H1 (cell line): ENCODE data around the gene POM121C. TPM values are rescaled to one million over a fixed set of nuclear protein-coding genes. Genes with fewer than 3 reads are reported as not detected.
"Not testable (repeated sequence)": the region's sequence is repeated elsewhere in the genome, so short reads cannot be mapped to it uniquely, and the experiment has no call there.

Source experiments
- CTCF ChIA-PET: fragments of 300-600 bp; sonication (Branson Sonifier 250); formaldehyde crosslinking; loops from one replicate; lab custom pipeline; 2021; ENCODE audit not compliant: partially characterized antibody; lab: Charles Lee
- POLR2A ChIA-PET: fragments of 300-600 bp; sonication (Branson Sonifier 250); formaldehyde crosslinking; loops from one replicate; lab custom pipeline; 2021; ENCODE audit warnings: inconsistent platforms; ENCODE audit not compliant: partially characterized antibody; lab: Charles Lee
- DNase-seq, 2 experiments: peaks; one replicate each; pipeline versions ENCODE4 v3.0.0 to v3.0.0-alpha.2; 2010 to 2022; ENCODE audit warnings: low spot score in 2 of 2, low read depth in 1 of 2, mixed read lengths in 1 of 2
- FAIRE-seq: peaks from 2 replicates; lab custom pipeline; 2011; peaks lifted over from hg19 to GRCh38; lab: Jason Lieb, UNC
- H2AFZ ChIP-seq: 2 replicates; pipeline ENCODE4 v1.8.1; 2012; ENCODE audit warnings: low read length, inconsistent platforms
- H2AK5ac ChIP-seq: 2 replicates; pipeline ENCODE4 v1.6.1; 2013; ENCODE audit warnings: low read depth, low read length
- H2BK120ac ChIP-seq: replicated peaks from 2 replicates; pipeline ENCODE3; 2013; ENCODE audit warnings: low read depth, low read length, inconsistent platforms
- H2BK12ac ChIP-seq: 2 replicates; pipeline ENCODE4 v1.6.1; 2013; ENCODE audit warnings: low read depth, low read length
- H2BK15ac ChIP-seq: 2 replicates; pipeline ENCODE4 v1.6.1; 2013; ENCODE audit warnings: low read length
- H2BK20ac ChIP-seq: 2 replicates; pipeline ENCODE4 v1.6.1; 2013; ENCODE audit warnings: low read length
- H2BK5ac ChIP-seq: 2 replicates; pipeline ENCODE4 v1.6.1; 2013; ENCODE audit warnings: low read depth, low read length
- H3K14ac ChIP-seq: 2 replicates; pipeline ENCODE4 v1.6.1; 2013; ENCODE audit warnings: inconsistent platforms; ENCODE audit not compliant: insufficient read length
- H3K18ac ChIP-seq: 2 replicates; pipeline ENCODE4 v1.6.1; 2013; ENCODE audit warnings: low read length; ENCODE audit errors: extremely low read depth
- H3K23ac ChIP-seq: 2 replicates; pipeline ENCODE4 v1.6.1; 2013; ENCODE audit warnings: inconsistent platforms; ENCODE audit not compliant: insufficient read length
- H3K23me2 ChIP-seq: 2 replicates; pipeline ENCODE4 v1.6.1; 2013; ENCODE audit warnings: low read depth, low read length
- H3K27ac ChIP-seq: 2 replicates; pipeline ENCODE4 v1.6.1; 2011; ENCODE audit warnings: low read depth, low read length, inconsistent platforms
- H3K27me3 ChIP-seq, 4 experiments: replicated peaks in 1 of 4; 1 replicate in 1 of 4; 2 replicates in 3 of 4; pipeline versions ENCODE4 v1.6.1 to v1.8.1; 2011 to 2013; ENCODE audit warnings: low read length in 3 of 4, mild to moderate bottlenecking in 3 of 4, inconsistent platforms in 2 of 4, mixed read lengths in 2 of 4, moderate library complexity in 1 of 4; ENCODE audit not compliant: control insufficient read depth in 3 of 4, insufficient read depth in 3 of 4; ENCODE audit errors: extremely low read depth in 1 of 4
- H3K36me3 ChIP-seq, 4 experiments: 2 replicates each; pipeline versions ENCODE4 v1.6.1 to v1.8.1; 2011 to 2013; ENCODE audit warnings: mild to moderate bottlenecking in 4 of 4, low read length in 3 of 4, moderate library complexity in 2 of 4, control low read depth in 1 of 4, inconsistent platforms in 1 of 4; ENCODE audit not compliant: insufficient read depth in 4 of 4, control insufficient read depth in 2 of 4
- H3K4ac ChIP-seq: replicated peaks from 2 replicates; pipeline ENCODE3; 2013; ENCODE audit warnings: low read length, low read depth, mixed read lengths, inconsistent platforms; ENCODE audit not compliant: insufficient read length
- H3K4me1 ChIP-seq, 4 experiments: replicated peaks in 1 of 4; 1 replicate in 1 of 4; 2 replicates in 3 of 4; pipeline versions ENCODE4 v1.6.1 to v1.8.1; 2011 to 2013; ENCODE audit warnings: low read length in 3 of 4, inconsistent platforms in 2 of 4, mixed read lengths in 1 of 4; ENCODE audit not compliant: insufficient read depth in 4 of 4, control insufficient read depth in 3 of 4
- H3K4me2 ChIP-seq, 2 experiments: 2 replicates each; pipeline versions ENCODE4 v1.6.1 to v1.8.1; 2011 to 2013; ENCODE audit warnings: low read depth in 2 of 2, low read length in 2 of 2, control low read depth in 1 of 2, inconsistent platforms in 1 of 2, mild to moderate bottlenecking in 1 of 2; ENCODE audit not compliant: insufficient read depth in 1 of 2
- H3K4me3 ChIP-seq, 4 experiments: fragments of 200-600, 300-600 bp in 1 of 4; sonication (generic), shearing (Covaris generic), sonication (Bioruptor Twin) in 1 of 4; 2 replicates each; pipeline versions ENCODE4 v1.5.1 to v1.8.1; 2011 to 2016; ENCODE audit warnings: low read length in 4 of 4, low read depth in 3 of 4, control low read depth in 2 of 4, inconsistent platforms in 2 of 4, mild to moderate bottlenecking in 2 of 4, mixed read lengths in 1 of 4, moderate library complexity in 1 of 4; ENCODE audit not compliant: insufficient read depth in 2 of 4; ENCODE audit errors: extremely low read depth in 1 of 4
- H3K56ac ChIP-seq: replicated peaks from 2 replicates; pipeline ENCODE3; 2013; ENCODE audit warnings: low read depth, mild to moderate bottlenecking, mixed read lengths, low read length, inconsistent platforms; ENCODE audit not compliant: insufficient read length
- H3K79me1 ChIP-seq: 2 replicates; pipeline ENCODE4 v1.6.1; 2013; ENCODE audit warnings: low read depth, low read length, control low read depth
- H3K79me2 ChIP-seq, 2 experiments: 2 replicates each; pipeline versions ENCODE4 v1.6.1 to v1.8.1; 2012 to 2013; ENCODE audit warnings: low read length in 2 of 2, mild to moderate bottlenecking in 2 of 2, inconsistent platforms in 1 of 2; ENCODE audit not compliant: insufficient read depth in 2 of 2, control insufficient read depth in 1 of 2
- H3K9ac ChIP-seq, 4 experiments: replicated peaks in 1 of 4; 1 replicate in 1 of 4; 2 replicates in 3 of 4; pipeline versions ENCODE4 v1.6.1 to v1.8.1; 2011 to 2013; ENCODE audit warnings: low read depth in 3 of 4, low read length in 3 of 4, control low read depth in 2 of 4, mild to moderate bottlenecking in 2 of 4, moderate library complexity in 2 of 4, inconsistent platforms in 1 of 4; ENCODE audit errors: extremely low read depth in 1 of 4
- H3K9me3 ChIP-seq, 2 experiments: 2 replicates each; pipeline versions ENCODE4 v1.6.1 to v1.8.1; 2012 to 2013; ENCODE audit warnings: mild to moderate bottlenecking in 2 of 2, moderate library complexity in 2 of 2, control low read depth in 1 of 2, inconsistent platforms in 1 of 2, low read depth in 1 of 2, low read length in 1 of 2, mixed read lengths in 1 of 2; ENCODE audit not compliant: insufficient read depth in 2 of 2
- H4K20me1 ChIP-seq, 2 experiments: replicated peaks in 1 of 2; 2 replicates each; pipeline versions ENCODE3 to v1.8.1; 2011 to 2013; ENCODE audit warnings: inconsistent platforms in 2 of 2, low read length in 2 of 2, mild to moderate bottlenecking in 1 of 2; ENCODE audit not compliant: insufficient read depth in 2 of 2, control insufficient read depth in 1 of 2
- H4K5ac ChIP-seq: 2 replicates; pipeline ENCODE4 v1.6.1; 2013; ENCODE audit warnings: low read length, low read depth, mixed read lengths, inconsistent platforms; ENCODE audit not compliant: insufficient read length
- H4K8ac ChIP-seq: 2 replicates; pipeline ENCODE4 v1.8.0; 2013; ENCODE audit warnings: mild to moderate bottlenecking, moderate library complexity, low read length, inconsistent platforms; ENCODE audit not compliant: insufficient read depth; ENCODE audit errors: extremely low read depth
- H4K91ac ChIP-seq: replicated peaks from 2 replicates; pipeline ENCODE3; 2013; ENCODE audit warnings: low read length, mixed read lengths, inconsistent platforms; ENCODE audit not compliant: insufficient read length
- WGBS, 2 experiments: shearing (Covaris generic) in 1 of 2; methylation state at CpG; one replicate each; pipeline versions ENCODE4 v1.1.6 to v1.1.7; 2013 to 2015; ENCODE audit warnings: low lambda C conversion rate in 2 of 2, mixed read lengths in 2 of 2, inconsistent platforms in 1 of 2, low coverage in 1 of 2, missing lambda C conversion rate in 1 of 2; ENCODE audit not compliant: insufficient replicate concordance in 2 of 2, insufficient coverage in 1 of 2, insufficient read length in 1 of 2; ENCODE audit errors: extremely low coverage in 1 of 2, missing lambda C conversion rate in 1 of 2; 5-methylcytosine and 5-hydroxymethylcytosine counted together
- polyA plus RNA-seq, 7 experiments: library from polyadenylated mRNA; depleted of rRNA in 3 of 7; stranded (reverse) in 5 of 7; unstranded in 2 of 7; fragments of >200 nt in 5 of 7; fragments of 200-250 nt in 2 of 7; gene quantifications; 1 replicate in 5 of 7; 2 replicates in 1 of 7; 4 replicates in 1 of 7; pipeline versions ENCODE4 v1.2.1 to v1.2.3, GENCODE V29; 2011 to 2013; ENCODE audit warnings: missing spikeins in 2 of 7, mixed read lengths in 2 of 7
- total RNA-seq: library from RNA; stranded (reverse); fragmentation: NEBNext Ultra II Directional; extraction: Animal tissue kit (Norgen Biotek cat#: 25700); gene quantifications from 2 replicates; pipeline ENCODE4 v1.2.1, GENCODE V29; 2021

POM121C gene
- total and polyA plus RNA-seq, 2 of the 8 experiments (the other 6 are each of a cell fraction or from before 2014, with no cell fraction given), result 16.5 to 58.0 TPM

DNA sequence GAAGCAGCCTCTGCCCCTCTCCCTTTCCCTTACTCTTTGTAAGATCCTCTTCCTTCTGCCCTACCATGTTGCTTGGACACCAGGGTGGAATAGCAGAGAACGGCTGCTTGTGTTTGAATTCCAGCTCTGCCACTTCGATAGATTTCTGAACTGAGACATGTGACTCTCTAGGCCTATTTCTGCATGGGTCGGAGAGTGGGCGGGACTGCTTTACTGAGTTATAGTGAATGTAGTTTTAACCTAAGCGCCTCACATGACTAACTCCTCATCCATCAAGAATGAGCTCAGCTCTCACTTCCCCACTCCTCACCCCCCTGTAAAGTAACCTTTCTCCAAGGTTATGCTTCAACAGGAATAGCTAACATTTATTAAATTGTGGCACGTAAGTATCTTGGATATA is 71.9 kb downstream of the POM121C start:
- peaks cover 0 to 15% (median 3%) of the 10 kb centered on the region in 4 experiments; a peak in 5 of 8 replicates for H3K36me3 ChIP-seq
- H4K91ac ChIP-seq, H3K18ac ChIP-seq, H2BK15ac ChIP-seq, H2BK20ac ChIP-seq, H3K4ac ChIP-seq, H4K20me1 ChIP-seq, H4K5ac ChIP-seq, H3K9ac ChIP-seq, H3K79me2 ChIP-seq, H2BK5ac ChIP-seq, H3K9me3 ChIP-seq, H3K23me2 ChIP-seq, DNase-seq, H4K8ac ChIP-seq, H3K56ac ChIP-seq, H3K27ac ChIP-seq, H3K4me3 ChIP-seq, H2AFZ ChIP-seq, H3K4me2 ChIP-seq, H3K79me1 ChIP-seq, H2BK12ac ChIP-seq, H2AK5ac ChIP-seq, FAIRE-seq, H3K23ac ChIP-seq, H3K27me3 ChIP-seq, H3K14ac ChIP-seq, H3K4me1 ChIP-seq, POLR2A ChIA-PET, CTCF ChIA-PET, H2BK120ac ChIP-seq: not testable (repeated sequence)
- 93% methylated on average over 5 of the region's 6 CpGs; no CpG with 5 or more reads in 1 of the 2 experiments for WGBS, 2 experiments

DNA sequence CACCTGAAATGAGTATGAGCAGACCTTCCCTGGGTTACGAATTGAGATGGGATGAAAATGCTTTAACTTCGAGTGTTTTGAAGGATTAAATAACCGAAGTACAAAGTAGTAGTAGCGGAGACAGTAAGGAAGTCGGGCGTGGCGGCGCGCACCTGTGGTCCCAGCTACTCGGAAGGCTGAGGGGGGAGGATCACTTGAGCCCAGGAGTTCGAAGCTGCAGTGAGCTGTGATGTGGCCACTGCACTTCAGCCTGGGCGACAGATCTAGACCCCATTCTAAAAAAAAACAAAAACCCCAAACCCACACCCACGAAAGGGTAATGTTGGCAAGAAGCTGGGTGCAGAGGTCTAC is 75.3 kb downstream of the POM121C start:
- H3K9ac ChIP-seq, H2BK5ac ChIP-seq, H3K27ac ChIP-seq, H2BK12ac ChIP-seq, H3K9me3 ChIP-seq, H2AFZ ChIP-seq, H4K20me1 ChIP-seq, POLR2A ChIA-PET, DNase-seq, H3K79me1 ChIP-seq, H3K23me2 ChIP-seq, H4K5ac ChIP-seq, H3K4me1 ChIP-seq, H2BK120ac ChIP-seq, H3K27me3 ChIP-seq, H3K36me3 ChIP-seq, H2AK5ac ChIP-seq, H3K23ac ChIP-seq, H4K91ac ChIP-seq, H3K14ac ChIP-seq, H4K8ac ChIP-seq, H3K4me3 ChIP-seq, H3K18ac ChIP-seq, H3K56ac ChIP-seq, H3K79me2 ChIP-seq, H3K4ac ChIP-seq, H2BK20ac ChIP-seq, H3K4me2 ChIP-seq, H2BK15ac ChIP-seq, FAIRE-seq, CTCF ChIA-PET: not testable (repeated sequence)
- no CpG with 5 or more reads among the region's 13 CpGs for WGBS, 2 experiments
